ENCODE data around the gene WWOX. TPM values are rescaled to one million over a fixed set of nuclear protein-coding genes. Genes with fewer than 3 reads are reported as not detected.
"Not testable (repeated sequence)": the region's sequence is repeated elsewhere in the genome, so short reads cannot be mapped to it uniquely, and the experiment has no call there.

Gene WWOX
- 10 to 100 TPM in 5 of 6 donors, 1 to 10 TPM in 1; 9.1 to 17.0 (median 12.5) TPM for polyA plus RNA-seq (ENCODE audit: low read depth in 6 of 6)

DNA sequence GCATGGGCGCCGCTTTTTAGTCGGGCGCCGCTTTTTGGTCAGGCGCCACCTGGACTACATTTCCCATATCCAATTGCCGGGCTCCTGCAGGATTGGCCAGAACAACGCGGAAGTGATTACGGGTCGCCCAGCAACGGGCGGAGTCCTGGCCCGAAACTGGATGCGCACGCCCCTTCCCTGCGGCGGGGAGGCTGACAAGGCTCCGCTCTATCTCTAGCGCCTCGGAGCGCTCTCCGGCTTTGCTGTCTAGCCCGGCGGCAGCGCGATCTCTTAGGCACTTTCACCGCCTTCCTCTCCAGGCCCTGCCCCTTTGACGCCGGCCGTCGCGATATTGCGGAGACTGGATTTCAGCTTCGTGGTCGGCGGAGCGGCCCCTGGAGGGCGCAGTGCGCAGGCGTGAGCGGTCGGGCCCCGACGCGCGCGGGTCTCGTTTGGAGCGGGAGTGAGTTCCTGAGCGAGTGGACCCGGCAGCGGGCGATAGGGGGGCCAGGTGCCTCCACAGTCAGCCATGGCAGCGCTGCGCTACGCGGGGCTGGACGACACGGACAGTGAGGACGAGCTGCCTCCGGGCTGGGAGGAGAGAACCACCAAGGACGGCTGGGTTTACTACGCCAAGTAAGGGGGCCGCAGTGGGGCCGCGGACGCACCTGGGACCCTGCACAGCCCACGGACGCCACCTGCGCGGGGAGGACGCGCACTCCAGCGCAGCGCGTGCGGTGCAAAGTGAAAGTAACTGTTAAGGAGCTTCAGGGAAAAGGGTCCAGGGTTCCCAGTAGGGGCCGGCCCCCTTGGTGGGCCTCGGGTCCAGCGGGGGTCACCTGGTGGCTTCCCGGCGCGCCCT lies at the start of gene WWOX:
TSS of gene WWOX (plus strand) at position 384 of the 841 bp plus-strand sequence.
- DNase-seq, result peak; percentile 96
- ATAC-seq (ENCODE audit: low read depth in 2 of 2), result peak; percentile 91 to 92
- Mint-ChIP-seq H3K27me3 (peaks cover 8 to 11% (median 10%) of the 10 kb centered on the region in 3 donors), H3K9me3 (peaks cover 0 to 4% (median 0%) of the 10 kb centered on the region in 7 donors), H3K4me3 (peak within 1 kb of the TSS; percentile 86 to 97 (median 91)), H3K4me1 (peaks cover 12 to 18% (median 15%) of the 10 kb centered on the region in 3 donors), H3K36me3 (no peaks in the 10 kb centered on the region), H3K27ac (peak within 1 kb of the TSS; percentile 83 to 93 (median 90))

DNA sequence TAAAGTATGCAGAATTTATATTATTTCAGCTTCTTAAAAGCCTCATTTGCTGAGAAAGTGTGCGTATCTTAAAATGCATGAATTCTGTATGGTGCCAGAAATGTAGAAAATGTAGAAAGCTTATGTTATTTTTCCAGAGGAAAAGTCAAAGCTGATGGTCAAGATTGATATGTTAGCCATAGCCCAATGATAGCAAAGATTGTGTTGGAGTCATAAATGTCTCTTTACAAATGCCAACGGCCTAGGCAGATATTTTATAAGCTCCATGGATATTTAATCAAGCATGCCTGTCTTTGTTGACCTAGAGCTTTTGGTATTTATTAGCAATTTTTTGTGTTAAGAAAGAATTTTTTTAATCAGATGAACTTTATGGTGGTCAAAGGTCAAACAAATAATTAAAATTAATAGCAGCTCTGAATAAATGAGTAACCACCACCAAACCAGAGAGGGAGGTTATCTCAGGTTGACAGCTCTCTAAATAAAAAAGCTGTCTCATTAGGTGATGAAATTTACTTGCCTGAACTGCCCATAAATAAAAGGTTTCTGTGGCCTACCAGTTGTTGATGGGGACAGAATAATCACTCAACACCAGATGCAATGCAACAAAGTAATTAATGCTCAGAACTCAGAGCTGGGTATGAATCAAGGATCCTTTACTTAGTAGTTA lies 48.6 kb upstream of the WWOX start:
- Mint-ChIP-seq H3K27me3 (peaks cover 13 to 39% (median 22%) of the 10 kb centered on the region in 3 donors), H3K4me3 (no peak overlapping the region), H3K9me3 (peaks cover 0 to 4% (median 0%) of the 10 kb centered on the region in 7 donors), H3K36me3 (no peaks in the 10 kb centered on the region), H3K4me1 (no peaks in the 10 kb centered on the region), H3K27ac (no peak overlapping the region)
- no peak for ATAC-seq (ENCODE audit: low read depth in 2 of 2)
- DNase-seq, result no peak

DNA sequence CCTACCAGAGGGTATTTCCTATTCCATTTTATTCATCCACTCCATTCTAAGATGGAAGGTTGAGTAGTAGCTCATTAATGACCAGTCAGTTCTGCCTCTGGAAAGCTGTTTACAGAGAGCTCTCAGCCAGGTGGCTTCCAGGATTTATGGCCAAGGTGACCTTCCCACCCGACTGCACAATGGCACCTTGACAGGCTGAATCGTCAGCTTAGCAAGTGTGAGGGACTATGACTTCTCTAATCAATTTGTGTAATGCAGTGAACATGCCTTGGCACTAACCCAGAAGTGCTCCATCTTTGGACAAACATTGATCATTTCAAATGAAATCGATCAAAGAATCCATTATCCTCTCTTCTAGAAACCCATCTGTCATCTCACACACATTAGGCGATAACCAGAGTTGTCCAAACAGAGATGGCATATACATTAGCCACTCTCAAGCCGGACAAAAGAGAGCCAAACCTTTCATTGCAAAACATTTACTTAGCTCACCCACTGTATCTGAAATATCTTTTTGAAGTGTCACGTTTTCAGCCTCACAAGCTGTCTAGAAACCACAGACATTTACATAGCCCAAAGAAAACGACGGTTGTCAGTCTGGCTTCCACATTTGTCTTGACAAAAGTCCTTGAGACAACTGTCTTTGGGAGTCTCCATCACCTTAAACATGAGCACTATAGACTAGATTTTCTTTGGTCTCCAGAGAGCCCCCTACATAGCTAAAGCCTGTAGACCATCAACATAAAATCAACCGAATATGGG lies 41.5 kb upstream of the WWOX start:
- Mint-ChIP-seq H3K27ac (no peak overlapping the region), H3K9me3 (no peaks in the 10 kb centered on the region), H3K36me3 (no peaks in the 10 kb centered on the region), H3K4me3 (no peak overlapping the region), H3K4me1 (no peaks in the 10 kb centered on the region), H3K27me3 (peaks cover 8 to 42% (median 33%) of the 10 kb centered on the region in 3 donors)
- ATAC-seq (ENCODE audit: low read depth in 2 of 2) (no peak), DNase-seq (no peak)

DNA sequence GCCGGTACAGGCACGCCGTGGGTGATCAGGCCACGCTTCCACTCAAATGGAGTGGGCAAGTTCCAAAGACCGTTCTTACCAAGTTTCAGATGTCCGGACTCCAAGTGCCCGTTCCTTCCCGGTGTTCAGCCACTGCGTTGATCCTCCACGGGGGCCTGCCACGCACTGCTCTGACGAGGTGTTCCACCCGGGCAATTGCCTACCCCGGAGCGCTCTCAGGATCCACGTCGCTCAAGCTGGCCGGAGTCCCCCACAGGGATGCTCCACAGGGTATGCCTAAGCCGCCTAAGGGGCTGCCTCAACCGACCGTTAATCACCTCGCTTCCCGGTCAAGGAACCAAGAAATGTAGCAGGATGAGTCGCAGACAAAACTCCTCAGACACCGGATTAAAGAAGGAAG lies 39.6 kb upstream of the WWOX start:
- DNase-seq; H3K36me3 Mint-ChIP-seq; ATAC-seq (ENCODE audit: low read depth in 2 of 2); H3K4me1 Mint-ChIP-seq; H3K27ac Mint-ChIP-seq; H3K9me3 Mint-ChIP-seq: not testable (repeated sequence)
- Mint-ChIP-seq H3K4me3 (peak overlapping the region in 1 of 8 donors; percentile 45), H3K27me3 (peaks cover 12 to 37% (median 22%) of the 10 kb centered on the region in 3 donors)

DNA sequence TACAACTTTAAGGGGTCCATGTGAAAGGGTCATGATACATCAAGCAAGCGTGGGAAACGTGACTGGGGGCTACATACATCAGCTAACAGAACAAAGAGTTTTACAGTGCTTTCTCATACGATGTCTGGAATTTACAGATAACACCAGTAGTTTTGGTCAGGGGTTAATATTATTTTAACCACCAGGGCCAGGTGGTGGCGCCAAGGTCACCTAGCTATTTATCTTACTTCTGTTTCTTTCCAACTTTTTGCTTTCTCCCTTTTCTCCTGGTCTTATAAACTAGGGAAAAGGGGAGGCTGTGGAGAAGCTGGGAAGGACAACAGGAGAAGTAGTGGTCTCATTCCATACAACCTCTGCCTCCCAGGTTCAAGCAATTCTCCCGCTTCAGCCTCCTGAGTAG lies 39.2 kb upstream of the WWOX start:
- H3K9me3 Mint-ChIP-seq, result peaks cover 0 to 3% (median 0%) of the 10 kb centered on the region in 7 donors

DNA sequence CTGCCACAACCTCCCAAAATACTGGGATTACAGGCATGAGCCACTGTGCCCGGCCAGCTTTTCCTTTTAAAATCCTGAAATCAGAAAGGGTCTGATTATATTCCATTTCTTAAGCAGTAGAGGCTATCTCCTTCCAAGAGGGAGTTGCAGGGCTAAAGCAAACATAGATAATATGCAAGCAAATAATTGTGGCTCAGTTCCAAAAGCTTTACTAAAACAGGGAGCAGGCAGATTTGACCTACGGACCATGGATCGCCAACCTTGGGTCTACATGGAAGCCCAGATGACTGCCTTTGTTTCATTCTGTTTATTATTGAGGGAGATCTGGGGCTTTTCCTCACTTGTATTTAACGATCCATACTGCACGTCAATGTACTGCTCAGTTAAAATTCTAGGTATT lies 38.6 kb upstream of the WWOX start:
- Mint-ChIP-seq H3K4me3 (no peak overlapping the region), H3K9me3 (peaks cover 0 to 4% (median 0%) of the 10 kb centered on the region in 7 donors), H3K27ac (no peak overlapping the region), H3K36me3 (no peaks in the 10 kb centered on the region), H3K4me1 (no peaks in the 10 kb centered on the region), H3K27me3 (peaks cover 19 to 46% (median 20%) of the 10 kb centered on the region in 3 donors)
- ATAC-seq (ENCODE audit: low read depth in 2 of 2), result no peak
- no peak for DNase-seq

More for the DNA sequence above, 39.2 kb upstream of the WWOX start:
- Mint-ChIP-seq H3K27me3 (peaks cover 16 to 40% (median 22%) of the 10 kb centered on the region in 3 donors), H3K27ac (no peak overlapping the region), H3K4me3 (no peak overlapping the region), H3K36me3 (no peaks in the 10 kb centered on the region), H3K4me1 (no peaks in the 10 kb centered on the region)
- no peak for DNase-seq
- ATAC-seq (ENCODE audit: low read depth in 2 of 2), result no peak

DNA sequence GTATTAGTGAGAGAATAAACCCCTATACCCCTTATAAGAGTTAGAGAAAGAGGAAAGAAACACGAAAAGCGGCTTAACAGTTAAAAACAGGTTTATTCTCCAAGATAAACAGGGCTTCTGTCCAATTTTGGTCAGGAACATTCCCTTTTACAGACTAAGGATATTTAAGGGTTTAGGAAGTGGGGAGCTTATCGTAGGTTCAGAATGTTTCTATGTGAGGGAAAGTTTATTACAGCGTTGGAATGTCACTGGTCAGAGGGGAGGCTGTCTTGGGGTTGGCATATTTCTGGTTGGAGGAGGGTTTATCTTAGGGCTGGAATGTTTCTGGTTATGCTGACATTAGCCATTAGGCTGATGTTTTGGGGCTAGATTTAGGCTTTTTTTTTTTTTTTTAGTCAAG lies 34.1 kb upstream of the WWOX start:
- Mint-ChIP-seq H3K27ac (no peak overlapping the region), H3K4me3 (no peak overlapping the region), H3K27me3 (peaks cover 22 to 44% (median 30%) of the 10 kb centered on the region in 3 donors), H3K36me3 (peaks cover 0 to 5% of the 10 kb centered on the region in 2 donors), H3K4me1 (no peaks in the 10 kb centered on the region), H3K9me3 (peaks cover 0 to 4% (median 0%) of the 10 kb centered on the region in 7 donors)
- ATAC-seq (ENCODE audit: low read depth in 2 of 2) (no peak), DNase-seq (no peak)

DNA sequence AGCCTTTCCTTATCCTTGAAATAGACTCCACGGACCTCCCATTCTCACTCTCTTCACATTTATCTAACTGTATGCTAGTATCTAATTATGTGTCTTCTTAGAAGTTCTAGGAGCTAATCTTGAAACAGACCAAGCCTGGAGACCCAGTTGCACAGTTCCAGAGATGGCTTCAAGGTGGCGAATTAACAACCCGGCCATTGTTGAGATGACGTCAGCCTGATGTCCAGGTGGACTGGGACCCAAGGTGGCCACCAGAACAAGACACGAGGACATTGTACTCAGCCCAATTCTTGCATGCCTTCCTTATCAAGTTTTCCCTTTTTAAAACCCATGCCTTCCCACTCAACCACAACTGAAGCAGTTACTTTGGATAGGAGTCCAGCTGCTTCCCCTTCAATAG lies 29.5 kb upstream of the WWOX start:
- ATAC-seq (ENCODE audit: low read depth in 2 of 2) (no peak), DNase-seq (no peak)
- H3K9me3 Mint-ChIP-seq, result peaks cover 0 to 4% (median 0%) of the 10 kb centered on the region in 7 donors
- peaks cover 0 to 5% of the 10 kb centered on the region in 2 donors for H3K36me3 Mint-ChIP-seq
- H3K27me3 Mint-ChIP-seq, result peaks cover 33 to 74% (median 43%) of the 10 kb centered on the region in 3 donors
- no peak overlapping the region for H3K27ac Mint-ChIP-seq
- no peaks in the 10 kb centered on the region for H3K4me1 Mint-ChIP-seq
- H3K4me3 Mint-ChIP-seq, result no peak overlapping the region

DNA sequence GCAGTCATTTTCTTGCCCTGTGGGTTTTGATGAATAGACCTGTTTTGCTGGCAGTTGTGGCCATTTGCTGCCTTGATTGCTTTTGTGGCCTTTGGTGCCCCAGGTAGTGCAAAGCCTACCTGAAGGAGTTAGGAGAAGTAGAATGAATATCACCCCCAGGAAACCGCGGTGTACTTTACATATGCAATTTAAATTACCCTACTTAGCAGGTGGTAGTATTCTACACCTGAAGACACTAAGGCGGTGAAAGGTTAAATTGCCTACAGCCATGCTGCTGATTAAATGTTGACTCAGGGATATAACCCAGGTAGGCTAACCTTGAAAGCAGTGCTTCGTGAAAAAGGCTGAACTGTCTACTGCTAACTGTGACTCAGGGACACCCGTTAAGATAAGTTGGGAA lies 27.2 kb upstream of the WWOX start:
- Mint-ChIP-seq H3K27ac (peak overlapping the region in 1 of 6 donors; percentile 61), H3K27me3 (peaks cover 30 to 56% (median 51%) of the 10 kb centered on the region in 3 donors), H3K36me3 (peaks cover 0 to 5% of the 10 kb centered on the region in 2 donors), H3K9me3 (no peaks in the 10 kb centered on the region), H3K4me3 (no peak overlapping the region), H3K4me1 (no peaks in the 10 kb centered on the region)
- DNase-seq, result no peak
- ATAC-seq (ENCODE audit: low read depth in 2 of 2), result no peak

DNA sequence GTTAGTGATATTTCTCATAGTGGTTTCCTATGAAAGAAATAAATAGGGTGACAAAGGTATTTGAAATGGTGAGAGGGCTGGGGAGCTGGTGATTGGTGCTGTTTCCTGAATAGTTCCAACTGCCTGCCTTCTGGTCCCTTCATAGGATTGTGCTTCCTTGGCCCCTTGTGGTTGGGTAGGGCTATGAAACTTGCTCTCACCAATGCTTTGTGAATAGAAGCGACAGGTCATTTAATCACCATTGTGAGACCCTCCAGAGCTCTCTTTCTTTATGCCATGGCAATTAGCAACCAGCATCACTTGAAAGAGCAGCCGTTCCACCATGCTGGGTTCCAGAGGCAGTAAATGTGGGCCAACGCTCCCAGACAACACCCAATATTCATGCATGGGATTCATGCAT lies 23.7 kb upstream of the WWOX start:
- DNase-seq (no peak), ATAC-seq (ENCODE audit: low read depth in 2 of 2) (no peak)
- Mint-ChIP-seq H3K9me3 (peaks cover 0 to 6% (median 0%) of the 10 kb centered on the region in 7 donors), H3K4me1 (no peaks in the 10 kb centered on the region), H3K27me3 (peaks cover 32 to 55% (median 43%) of the 10 kb centered on the region in 3 donors), H3K4me3 (peak overlapping the region in 1 of 8 donors; percentile 10), H3K36me3 (no peaks in the 10 kb centered on the region), H3K27ac (no peak overlapping the region)

DNA sequence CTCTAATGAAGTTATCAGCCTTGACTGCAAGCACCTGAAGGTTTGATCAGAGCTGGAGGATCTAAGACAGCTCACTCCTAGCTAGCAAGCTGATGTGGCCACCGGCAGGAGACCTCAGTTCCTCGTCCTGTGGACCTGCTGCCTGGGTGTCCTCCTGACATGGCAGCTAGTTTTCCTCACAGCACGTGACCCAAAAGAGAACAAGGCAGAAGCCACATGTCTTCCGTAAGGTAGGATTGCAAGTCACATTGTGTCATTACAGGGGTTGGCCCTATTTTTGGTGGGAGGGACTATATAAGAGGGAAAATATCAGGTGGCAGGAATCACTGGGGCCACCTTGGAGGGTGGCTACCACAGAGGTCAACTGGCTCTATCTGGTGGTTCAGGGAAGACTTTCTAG lies 18.1 kb upstream of the WWOX start:
- DNase-seq (no peak), ATAC-seq (ENCODE audit: low read depth in 2 of 2) (no peak)
- Mint-ChIP-seq H3K27me3 (peaks cover 13 to 39% (median 33%) of the 10 kb centered on the region in 3 donors), H3K4me3 (no peak overlapping the region), H3K36me3 (no peaks in the 10 kb centered on the region), H3K4me1 (no peaks in the 10 kb centered on the region), H3K9me3 (peaks cover 0 to 8% (median 0%) of the 10 kb centered on the region in 7 donors), H3K27ac (no peak overlapping the region)

DNA sequence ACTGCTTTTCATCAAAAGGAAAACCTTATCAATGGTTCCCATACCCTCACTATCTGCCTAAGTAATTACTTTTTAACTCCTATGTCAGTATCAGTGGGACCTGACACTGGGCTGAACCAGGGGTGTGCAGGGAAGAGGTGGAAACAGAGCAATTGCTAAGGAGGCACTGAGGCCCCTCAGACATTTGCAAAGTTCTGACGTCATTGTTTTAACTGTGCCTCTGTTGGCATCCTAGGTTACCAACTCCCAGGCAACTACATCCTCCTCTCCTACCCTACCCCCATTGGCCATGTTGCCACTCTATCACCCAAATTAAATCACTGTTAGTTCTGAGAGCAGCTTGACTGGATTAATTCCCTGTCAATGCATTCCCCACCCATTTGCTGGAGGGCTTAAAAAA lies 8.0 kb upstream of the WWOX start:
- Mint-ChIP-seq H3K9me3 (peaks cover 0 to 7% (median 0%) of the 10 kb centered on the region in 7 donors), H3K4me3 (no peak overlapping the region), H3K4me1 (no peaks in the 10 kb centered on the region), H3K36me3 (no peaks in the 10 kb centered on the region), H3K27ac (no peak overlapping the region), H3K27me3 (peaks cover 28 to 36% (median 32%) of the 10 kb centered on the region in 3 donors)
- no peak for DNase-seq
- no peak for ATAC-seq (ENCODE audit: low read depth in 2 of 2)

DNA sequence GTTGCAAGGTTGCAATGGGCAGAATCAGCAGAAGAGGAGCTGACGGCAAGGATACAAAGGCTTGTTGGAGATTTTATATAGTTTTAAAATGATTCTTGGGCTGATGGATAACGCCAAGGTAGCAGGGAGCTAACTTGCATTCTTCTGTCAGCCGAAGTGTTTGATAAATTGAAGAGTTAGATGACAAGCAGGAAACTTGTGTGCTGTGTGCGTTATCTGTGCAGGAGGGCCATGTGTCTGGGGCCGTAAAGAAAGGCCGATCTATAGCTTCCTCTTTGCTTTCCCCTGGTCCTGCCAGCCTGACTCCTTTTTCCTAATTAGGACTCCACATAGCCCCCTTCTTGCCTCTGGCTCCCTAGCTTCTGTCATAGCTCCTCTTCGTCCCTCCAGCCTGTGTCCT lies 6.7 kb upstream of the WWOX start:
- H3K27ac Mint-ChIP-seq, result peak overlapping the region in 1 of 6 donors; percentile 94

More for the DNA sequence above, 6.7 kb upstream of the WWOX start:
- Mint-ChIP-seq H3K4me1 (no peaks in the 10 kb centered on the region), H3K9me3 (peaks cover 0 to 7% (median 0%) of the 10 kb centered on the region in 7 donors), H3K36me3 (no peaks in the 10 kb centered on the region), H3K4me3 (no peak overlapping the region), H3K27me3 (peaks cover 28 to 36% (median 32%) of the 10 kb centered on the region in 3 donors)
- DNase-seq (no peak), ATAC-seq (ENCODE audit: low read depth in 2 of 2) (no peak)

Data from naive B cell (primary cell).